Measurements from ENCODE around the gene PDE3A. TPM values are rescaled to one million over a fixed set of nuclear protein-coding genes. Genes with fewer than 3 reads are reported as not detected.

The PDE3A gene
- total and polyA plus RNA-seq, 4 donors, result 1.5 to 15.8 (median 3.4) TPM

GRCh38 chr12:20631711-20632110 is 263.4 kb downstream of the PDE3A start:
- Histone ChIP-seq H3K36me3 (ENCODE audit: control insufficient read depth in 4 of 4, insufficient read depth in 4 of 4, low read length in 4 of 4) (peaks cover 0 to 3% (median 2%) of the 10 kb centered on the region in 4 donors), H3K27ac (ENCODE audit: low read depth in 1 of 2, low read length in 1 of 2) (no peak overlapping the region), H3K9ac (ENCODE audit: insufficient read depth in 1 of 2, low read length in 2 of 2) (no peak overlapping the region), H3K27me3 (ENCODE audit: control insufficient read depth in 3 of 3, insufficient read depth in 3 of 3, low read length in 2 of 3) (no peaks in the 10 kb centered on the region), H3K9me3 (ENCODE audit: control insufficient read depth in 4 of 4, insufficient read depth in 3 of 4, low read length in 3 of 4) (no peaks in the 10 kb centered on the region), H3K4me1 (ENCODE audit: control insufficient read depth in 5 of 5, insufficient read depth in 5 of 5, low read length in 5 of 5) (peaks cover 0 to 15% (median 2%) of the 10 kb centered on the region in 5 donors), H3K4me3 (no peak overlapping the region)
- TF ChIP-seq CTCF (IDR thresholded peaks at IDR 0.05; ENCODE audit: control extremely low read depth, extremely low read depth), result no peak
- WGBS, 2 donors, result 60 to 81% methylated on average over 1 of the region's 1 CpG
- ATAC-seq (ENCODE audit: insufficient read depth, low FRiP score) (no peak), DNase-seq (no peak)

DNA sequence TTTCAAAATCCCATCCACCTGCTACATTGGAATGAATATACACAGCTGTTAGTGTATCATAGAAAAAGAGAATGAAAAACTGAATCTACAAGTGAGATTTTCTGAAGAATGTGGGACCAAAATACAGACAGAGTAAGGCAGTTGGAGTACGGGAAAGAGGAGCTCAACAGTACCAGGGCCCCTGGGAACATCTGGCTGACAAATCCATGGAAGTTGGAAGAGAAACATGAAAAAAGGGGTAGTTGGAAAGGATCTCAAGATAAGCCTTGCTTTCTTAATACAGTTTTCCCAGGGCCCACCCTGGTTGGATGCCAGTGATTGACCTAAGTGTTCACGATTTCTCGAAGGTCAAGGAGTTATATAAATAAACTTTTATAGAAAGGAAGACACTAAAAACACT is 272.8 kb downstream of the PDE3A start:
- 74 to 80% methylated on average over 3 of the region's 3 CpGs for WGBS, 2 donors
- DNase-seq (no peak), ATAC-seq (ENCODE audit: insufficient read depth, low FRiP score) (no peak)
- Histone ChIP-seq H3K27ac (ENCODE audit: low read depth in 1 of 2, low read length in 1 of 2) (peak overlapping the region in 1 of 2 donors; percentile 23), H3K36me3 (ENCODE audit: control insufficient read depth in 4 of 4, insufficient read depth in 4 of 4, low read length in 4 of 4) (peaks cover 0 to 19% (median 2%) of the 10 kb centered on the region in 4 donors), H3K4me1 (ENCODE audit: control insufficient read depth in 5 of 5, insufficient read depth in 5 of 5, low read length in 5 of 5) (no peaks in the 10 kb centered on the region), H3K9me3 (ENCODE audit: control insufficient read depth in 4 of 4, insufficient read depth in 3 of 4, low read length in 3 of 4) (no peaks in the 10 kb centered on the region), H3K4me3 (no peak overlapping the region), H3K9ac (ENCODE audit: insufficient read depth in 1 of 2, low read length in 2 of 2) (no peak overlapping the region), H3K27me3 (ENCODE audit: control insufficient read depth in 3 of 3, insufficient read depth in 3 of 3, low read length in 2 of 3) (no peaks in the 10 kb centered on the region)
- no peak for TF ChIP-seq CTCF (IDR thresholded peaks at IDR 0.05; ENCODE audit: control extremely low read depth, extremely low read depth)

DNA sequence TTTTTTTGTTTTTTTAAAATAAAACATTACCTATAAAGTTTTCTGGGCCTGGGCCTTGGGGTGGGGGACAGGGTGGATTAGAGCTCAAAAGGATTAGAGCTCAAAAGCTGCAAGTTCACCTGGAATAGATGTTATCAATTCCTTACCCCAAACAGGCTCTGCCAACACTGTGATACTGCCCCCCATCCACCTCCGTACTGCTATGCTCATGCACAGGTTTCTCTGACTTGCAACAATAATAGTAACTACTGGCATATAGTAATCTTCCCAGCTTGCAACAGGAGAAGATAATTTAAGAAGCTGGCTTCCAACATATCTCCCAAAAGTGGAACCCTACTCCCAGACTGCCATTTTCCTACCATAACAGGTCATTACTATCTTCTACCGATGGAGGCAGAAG is 275.5 kb downstream of the PDE3A start:
- ATAC-seq (ENCODE audit: insufficient read depth, low FRiP score) (no peak), DNase-seq (no peak)
- Histone ChIP-seq H3K4me1 (ENCODE audit: control insufficient read depth in 5 of 5, insufficient read depth in 5 of 5, low read length in 5 of 5) (peaks cover 0 to 3% (median 0%) of the 10 kb centered on the region in 5 donors), H3K27me3 (ENCODE audit: control insufficient read depth in 3 of 3, insufficient read depth in 3 of 3, low read length in 2 of 3) (no peaks in the 10 kb centered on the region), H3K9ac (ENCODE audit: insufficient read depth in 1 of 2, low read length in 2 of 2) (no peak overlapping the region), H3K27ac (ENCODE audit: low read depth in 1 of 2, low read length in 1 of 2) (no peak overlapping the region), H3K36me3 (ENCODE audit: control insufficient read depth in 4 of 4, insufficient read depth in 4 of 4, low read length in 4 of 4) (peaks cover 0 to 17% (median 0%) of the 10 kb centered on the region in 4 donors), H3K9me3 (ENCODE audit: control insufficient read depth in 4 of 4, insufficient read depth in 3 of 4, low read length in 3 of 4) (no peaks in the 10 kb centered on the region), H3K4me3 (no peak overlapping the region)
- 94% methylated on average over 2 of the region's 2 CpGs for WGBS, 2 donors
- no peak for TF ChIP-seq CTCF (IDR thresholded peaks at IDR 0.05; ENCODE audit: control extremely low read depth, extremely low read depth)

DNA sequence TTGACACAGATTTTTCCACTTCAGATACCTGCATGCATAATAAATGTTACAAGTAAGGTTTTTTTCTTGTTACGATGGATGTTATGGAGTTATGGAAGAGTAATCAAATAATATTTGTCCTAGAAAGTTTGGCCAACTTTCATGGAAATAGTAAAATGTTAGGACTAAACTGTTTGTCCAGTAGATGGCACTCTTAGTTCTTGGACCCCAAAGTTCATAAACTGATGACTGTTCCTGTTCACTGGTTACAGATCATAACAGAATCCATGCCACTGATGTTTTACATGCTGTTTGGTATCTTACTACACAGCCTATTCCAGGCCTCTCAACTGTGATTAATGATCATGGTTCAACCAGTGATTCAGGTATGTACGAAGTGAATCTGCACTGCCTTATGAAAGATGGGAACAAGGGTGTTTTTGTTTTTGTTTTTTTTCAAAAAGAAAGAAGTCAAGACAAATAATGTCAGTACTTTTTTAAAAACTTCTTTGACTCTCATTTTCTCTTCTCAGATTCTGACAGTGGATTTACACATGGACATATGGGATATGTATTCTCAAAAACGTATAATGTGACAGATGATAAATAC is 278.0 kb downstream of the PDE3A start:
- no peak overlapping the region for H3K4me3 ChIP-seq
- peak in 2 of 3 donors; percentile 67 to 77 for DNase-seq
- TF ChIP-seq CTCF (IDR thresholded peaks at IDR 0.05; ENCODE audit: control extremely low read depth, extremely low read depth), result peak; percentile 11

More for the DNA sequence above, 278.0 kb downstream of the PDE3A start:
- H3K27ac ChIP-seq (ENCODE audit: low read depth in 1 of 2, low read length in 1 of 2), result no peak overlapping the region
- H3K36me3 ChIP-seq (ENCODE audit: control insufficient read depth in 4 of 4, insufficient read depth in 4 of 4, low read length in 4 of 4), result peaks cover 0 to 14% (median 0%) of the 10 kb centered on the region in 4 donors
- ATAC-seq (ENCODE audit: insufficient read depth, low FRiP score), result no peak
- H3K4me1 ChIP-seq (ENCODE audit: control insufficient read depth in 5 of 5, insufficient read depth in 5 of 5, low read length in 5 of 5), result peaks cover 0 to 3% (median 0%) of the 10 kb centered on the region in 5 donors
- H3K9me3 ChIP-seq (ENCODE audit: control insufficient read depth in 4 of 4, insufficient read depth in 3 of 4, low read length in 3 of 4), result no peaks in the 10 kb centered on the region
- H3K27me3 ChIP-seq (ENCODE audit: control insufficient read depth in 3 of 3, insufficient read depth in 3 of 3, low read length in 2 of 3), result no peaks in the 10 kb centered on the region
- WGBS, 2 donors, result 60 to 67% methylated on average over 3 of the region's 3 CpGs
- H3K9ac ChIP-seq (ENCODE audit: insufficient read depth in 1 of 2, low read length in 2 of 2), result no peak overlapping the region

Measured in lung (tissue), 12 donors.